GM18499 (cell line): ENCODE data around the gene CNEP1R1.

Experiments used
- ATAC-seq: cut with Tn5 transposase; IDR thresholded peaks from one replicate; pipeline ENCODE4 v1.9.1; 2021; ENCODE audit warnings: moderate number of reproducible peaks; ENCODE audit not compliant: insufficient read depth, unreplicated experiment

Gene CNEP1R1

DNA sequence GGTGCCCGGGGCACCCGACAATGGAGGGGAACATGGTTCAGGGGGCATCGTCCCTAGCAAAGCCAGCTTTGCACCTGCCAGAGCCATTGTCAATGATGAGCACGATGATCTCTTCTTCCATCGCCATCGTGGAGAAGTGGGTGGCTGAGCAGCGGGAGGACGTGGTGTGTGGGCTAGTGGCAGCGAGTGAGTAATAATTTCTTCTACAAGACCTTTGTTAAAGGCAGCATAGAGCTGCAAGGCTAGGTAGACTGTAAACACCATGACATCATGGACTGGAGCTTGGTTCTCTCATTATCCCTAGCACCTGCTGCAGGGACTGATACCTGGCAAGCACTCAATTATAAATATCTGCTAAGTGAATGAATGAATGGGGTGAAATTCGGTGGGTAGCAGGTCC lies 34.1 kb downstream of the CNEP1R1 start:
- no peak for ATAC-seq

DNA sequence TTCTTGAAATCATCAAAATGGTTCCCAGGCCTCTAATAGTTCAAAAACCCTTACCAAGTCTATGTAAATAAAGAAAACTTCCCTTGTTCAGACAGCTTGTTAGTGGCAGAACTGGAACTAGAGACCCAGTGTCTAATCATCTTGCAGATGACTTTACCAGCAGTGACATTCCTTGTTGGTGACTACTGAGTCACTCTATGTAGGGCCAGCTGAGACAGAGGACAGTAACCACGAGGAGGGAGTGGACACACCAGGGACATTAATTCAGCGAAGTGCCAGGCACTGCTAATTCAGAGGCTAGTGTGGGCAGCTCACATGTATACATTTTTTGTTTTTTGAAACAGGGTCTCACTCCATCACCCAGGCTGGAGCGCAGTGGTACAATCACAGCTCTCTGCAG lies 34.6 kb downstream of the CNEP1R1 start:
- no peak for ATAC-seq

DNA sequence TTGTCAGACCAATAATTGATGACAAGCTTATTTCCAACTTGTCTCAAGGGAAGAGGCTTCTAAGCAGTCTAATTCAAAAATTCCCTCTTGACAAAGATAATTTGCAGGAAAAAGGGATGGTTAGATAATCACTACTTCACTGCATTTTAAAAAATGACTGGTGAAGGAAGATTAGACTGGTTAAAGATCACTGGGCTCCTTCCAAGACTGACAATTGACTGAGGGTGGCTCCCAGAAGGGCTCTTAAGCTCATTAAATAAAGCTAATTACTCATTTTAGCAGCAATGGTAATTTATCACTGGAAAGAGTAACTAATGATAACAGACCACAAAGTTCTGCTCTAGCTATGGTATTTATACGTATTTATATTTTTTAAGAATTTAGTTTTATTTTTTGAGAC lies 36.3 kb downstream of the CNEP1R1 start:
- ATAC-seq, result no peak

DNA sequence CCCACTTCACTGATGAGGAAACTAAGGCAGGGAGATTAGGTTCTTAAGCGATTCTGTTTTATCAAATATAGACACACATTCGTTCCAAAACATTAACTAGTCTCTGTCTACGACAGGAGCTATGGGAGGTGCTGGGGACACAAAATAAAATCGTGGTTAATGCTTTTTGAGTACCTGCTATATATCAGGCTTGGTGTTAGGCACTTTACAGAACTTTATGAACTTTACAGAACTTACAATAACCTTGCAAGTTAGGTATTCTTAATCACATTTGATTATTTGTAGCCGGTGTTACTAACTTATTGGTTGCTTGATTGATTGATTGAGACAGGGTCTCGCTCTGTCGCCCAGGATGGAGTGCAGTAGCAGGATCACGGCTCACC lies 40.2 kb downstream of the CNEP1R1 start:
- ATAC-seq, result no peak

- ATAC-seq, result peak; percentile 45
Observed at GRCh38 chr16:50065624-50066481, 40.8 kb downstream of the CNEP1R1 start, which contains the start of gene HEATR3. Gene HEATR3 (plus strand): TSS chr16:50065970. CDS start chr16:50066132, 162 bp downstream.

DNA sequence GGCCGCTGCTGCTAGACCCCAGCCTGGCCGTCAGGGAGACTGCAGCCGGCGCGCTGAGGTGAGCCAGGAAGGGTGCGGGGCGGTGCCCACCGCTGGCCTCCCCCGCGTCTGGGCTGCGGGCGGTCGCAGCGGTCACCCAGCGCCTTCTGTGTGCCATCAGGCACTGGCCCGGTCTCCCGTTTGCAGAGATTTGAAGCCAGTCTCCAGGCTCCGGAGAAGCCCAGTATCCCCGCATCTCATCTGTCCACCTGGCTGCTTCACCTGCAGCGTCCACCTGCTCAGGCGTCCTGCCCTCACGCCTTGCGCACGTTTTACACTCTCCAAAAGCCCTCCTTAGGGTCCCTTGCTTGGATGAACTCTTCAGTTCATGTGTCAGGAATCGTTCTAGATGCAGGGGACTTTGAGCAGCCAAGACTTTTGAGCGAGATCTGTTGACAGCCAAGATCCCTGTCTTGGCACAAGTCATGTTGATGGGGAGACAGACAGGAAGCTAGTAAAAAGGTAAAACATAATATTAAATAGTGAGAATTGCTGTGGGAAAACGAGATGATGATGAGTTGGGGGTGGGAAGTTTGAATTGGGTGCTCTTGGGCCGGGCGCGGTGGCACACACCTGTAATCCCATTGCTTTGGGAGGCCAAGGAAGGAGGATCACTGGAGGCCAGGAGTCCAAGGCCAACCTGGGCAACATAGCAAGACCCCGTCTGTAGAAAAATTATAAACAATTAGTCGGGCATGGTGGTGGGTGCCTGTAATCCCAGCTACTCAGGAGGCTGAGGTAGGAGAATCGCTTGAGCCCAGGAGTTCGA lies 41.7 kb downstream of the CNEP1R1 start:
- no peak for ATAC-seq

DNA sequence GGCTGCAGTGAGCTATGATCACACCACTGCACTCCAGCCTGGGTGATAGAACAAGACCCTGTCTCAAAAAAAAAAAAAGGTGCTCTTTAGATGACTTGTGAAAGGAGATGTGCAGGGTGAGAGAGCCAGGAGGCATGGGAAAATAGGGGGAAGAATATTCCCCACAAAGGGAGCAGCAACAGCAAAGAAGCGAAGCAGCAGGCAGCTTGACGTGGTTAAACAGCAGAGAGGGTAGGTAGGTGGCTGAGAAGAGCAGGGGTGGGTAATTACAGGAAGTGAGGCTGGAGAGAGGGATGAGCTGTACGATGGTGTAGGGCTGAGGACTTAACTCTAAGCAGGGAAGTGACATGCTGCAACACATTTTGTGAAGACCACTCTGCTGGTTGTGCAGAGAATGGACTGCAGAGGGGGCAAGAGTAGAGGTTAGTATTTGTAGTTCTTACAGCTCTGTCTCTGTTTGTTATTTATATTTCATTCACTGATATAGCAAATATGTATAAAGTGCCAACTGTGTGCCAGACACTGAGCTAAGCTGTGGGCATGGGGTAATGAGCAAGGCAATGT lies 42.3 kb downstream of the CNEP1R1 start:
- ATAC-seq, result no peak

- ATAC-seq, result no peak
Observed at GRCh38 chr16:50068550-50068949, 43.5 kb downstream of the CNEP1R1 start.

DNA sequence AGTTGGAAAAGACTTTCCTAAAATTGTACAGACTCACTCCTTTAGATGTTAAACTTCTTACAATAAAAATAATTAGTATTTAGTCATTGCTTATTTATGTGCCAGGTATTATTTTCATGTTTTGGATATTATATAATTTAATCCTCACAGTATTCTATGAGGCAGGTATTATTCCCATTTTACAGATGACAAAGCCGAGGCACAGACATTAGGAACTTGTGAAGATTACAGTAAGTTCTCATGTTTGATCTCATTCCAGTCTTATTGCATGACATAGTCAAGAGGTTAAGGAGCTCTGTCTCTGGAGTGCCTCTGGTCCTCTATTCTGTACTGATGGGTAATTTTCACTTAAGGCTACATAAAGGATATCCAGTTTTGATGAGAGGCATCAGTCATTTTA lies 44.0 kb downstream of the CNEP1R1 start:
- no peak for ATAC-seq

DNA sequence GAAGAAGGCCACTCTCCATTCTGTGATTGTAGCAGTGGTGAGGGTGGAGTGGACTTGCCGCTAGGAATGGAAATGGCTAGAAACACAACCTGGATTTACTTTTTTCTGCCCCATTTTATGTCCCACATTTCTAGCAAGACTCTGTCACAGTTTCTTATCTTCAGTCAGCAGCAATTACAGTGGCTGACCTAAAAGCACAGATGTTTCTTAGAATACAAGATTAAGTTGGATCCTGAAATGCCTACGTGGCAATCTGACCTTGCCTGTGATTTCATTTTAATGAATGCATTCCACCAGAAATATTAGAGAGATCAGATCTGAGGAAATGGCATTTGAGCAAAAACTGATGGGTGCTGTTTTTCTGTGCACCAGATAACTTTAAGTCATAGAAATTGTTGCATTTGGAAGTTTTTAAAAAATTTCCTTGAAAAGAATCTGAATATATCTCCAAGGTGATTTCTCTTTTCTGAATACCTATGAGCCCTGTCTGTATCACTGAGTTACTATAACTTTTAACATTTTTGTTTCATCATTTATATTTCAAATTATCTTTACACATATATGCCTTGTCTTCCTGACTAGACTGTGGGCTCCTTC lies 46.1 kb downstream of the CNEP1R1 start:
- ATAC-seq, result no peak

DNA sequence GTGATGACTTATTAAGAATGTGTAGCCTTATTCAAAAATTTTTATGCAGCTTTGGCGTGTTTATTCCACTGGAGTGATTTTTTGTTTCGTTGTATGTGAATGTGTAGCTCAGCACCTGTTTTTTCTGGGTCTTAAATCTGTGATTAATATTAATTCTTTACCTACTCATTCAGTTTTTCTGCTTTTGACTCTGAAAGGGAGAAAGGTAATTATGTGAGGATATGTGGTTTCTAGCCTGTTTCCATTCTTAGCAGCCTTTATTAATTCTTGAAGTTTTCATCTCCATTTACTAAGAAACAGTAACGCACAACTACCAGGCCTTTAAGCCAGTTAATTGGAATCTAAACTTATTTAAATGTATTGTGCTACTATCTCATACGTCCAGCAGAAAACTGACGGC lies 47.7 kb downstream of the CNEP1R1 start:
- no peak for ATAC-seq

GRCh38 chr16:50079397-50080140 lies 54.5 kb downstream of the CNEP1R1 start:
- no peak for ATAC-seq

DNA sequence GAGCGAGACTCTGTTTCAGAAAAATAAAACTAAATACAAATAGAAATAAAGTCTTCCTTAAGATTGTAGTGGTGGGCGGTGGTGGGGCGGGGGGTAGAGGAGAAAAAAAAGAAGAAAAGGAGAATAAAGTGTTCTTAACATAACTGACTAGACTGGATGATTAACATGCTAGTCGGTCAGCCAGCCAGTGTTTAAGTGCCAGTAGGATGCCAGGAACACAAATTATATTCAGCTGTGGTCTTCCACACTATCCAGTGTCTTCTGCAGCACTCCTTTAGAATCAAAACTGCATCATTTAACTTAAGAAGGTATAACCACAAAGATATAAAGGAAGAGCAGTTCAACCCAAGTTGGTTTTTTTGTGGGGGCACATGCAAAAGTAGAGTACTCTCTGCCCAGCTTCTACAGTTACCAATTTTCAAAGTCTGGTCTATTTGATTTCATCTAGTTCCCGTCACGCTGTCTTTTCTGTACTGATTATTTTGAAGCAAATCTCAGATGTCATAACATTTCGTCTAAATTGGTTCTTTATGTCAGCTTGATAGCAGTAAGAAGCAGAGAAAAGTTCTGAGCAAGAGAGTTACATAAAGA lies 56.5 kb downstream of the CNEP1R1 start:
- no peak for ATAC-seq

GRCh38 chr16:50083996-50084395 lies 59.0 kb downstream of the CNEP1R1 start:
- ATAC-seq, result no peak

- ATAC-seq, result no peak
Observed at GRCh38 chr16:50086176-50086575, 61.2 kb downstream of the CNEP1R1 start.
